Nephron (organoid): Measurements from ENCODE around the gene ZDHHC21.

Source experiments
- H3K27ac Mint-ChIP-seq, 3 experiments: 2 replicates each; pipeline ENCODE4 v1.8.0; 2020; ENCODE audit warnings: mixed read lengths in 3 of 3, mild to moderate bottlenecking in 2 of 3, moderate library complexity in 1 of 3
- H3K27me3 Mint-ChIP-seq: 2 replicates; pipeline ENCODE4 v1.8.0; 2021; ENCODE audit warnings: low read depth, mild to moderate bottlenecking, moderate library complexity, mixed read lengths
- H3K36me3 Mint-ChIP-seq: 2 replicates; pipeline ENCODE4 v1.8.0; 2020; ENCODE audit warnings: low read depth, mixed read lengths
- H3K4me1 Mint-ChIP-seq: 2 replicates; pipeline ENCODE4 v1.8.0; 2020; ENCODE audit warnings: mixed read lengths
- H3K4me3 Mint-ChIP-seq, 3 experiments: 2 replicates each; pipeline ENCODE4 v1.8.0; 2020; ENCODE audit warnings: mild to moderate bottlenecking in 3 of 3, mixed read lengths in 3 of 3, moderate library complexity in 2 of 3
- H3K9me3 Mint-ChIP-seq: 2 replicates; pipeline ENCODE4 v1.8.0; 2020; ENCODE audit warnings: mixed read lengths
- CTCF ChIP-seq, 3 experiments: fragments of 200-600 bp; sonication (generic); IDR thresholded peaks; one replicate each; pipeline ENCODE4 v1.5.0; 2021; ENCODE audit warnings: antibody characterized with exemption in 3 of 3; ENCODE audit not compliant: unreplicated experiment in 3 of 3

Gene ZDHHC21

GRCh38 chr9:14650596-14650995, 42.6 kb downstream of the ZDHHC21 start:
- no peak for TF ChIP-seq CTCF (IDR thresholded peaks at IDR 0.05; ENCODE audit: unreplicated experiment in 3 of 3)
- Mint-ChIP-seq H3K36me3 (peaks cover 32% of the 10 kb centered on the region), H3K27me3 (no peaks in the 10 kb centered on the region), H3K9me3 (peaks cover 21% of the 10 kb centered on the region), H3K4me3 (no peak overlapping the region), H3K4me1 (no peaks in the 10 kb centered on the region), H3K27ac (no peak overlapping the region)

- Mint-ChIP-seq H3K36me3 (peaks cover 8% of the 10 kb centered on the region), H3K27me3 (no peaks in the 10 kb centered on the region), H3K4me3 (no peak overlapping the region), H3K4me1 (no peaks in the 10 kb centered on the region), H3K27ac (no peak overlapping the region), H3K9me3 (no peaks in the 10 kb centered on the region)
- TF ChIP-seq CTCF (IDR thresholded peaks at IDR 0.05; ENCODE audit: unreplicated experiment in 3 of 3): no peak
Measured at GRCh38 chr9:14645648-14646047, 47.6 kb downstream of the ZDHHC21 start.

- H3K4me1 Mint-ChIP-seq: no peaks in the 10 kb centered on the region
- H3K9me3 Mint-ChIP-seq: peaks cover 5% of the 10 kb centered on the region
- H3K27ac Mint-ChIP-seq: no peak overlapping the region
- H3K36me3 Mint-ChIP-seq: peaks cover 9% of the 10 kb centered on the region
- no peaks in the 10 kb centered on the region for H3K27me3 Mint-ChIP-seq
- no peak overlapping the region for H3K4me3 Mint-ChIP-seq
- no peak for TF ChIP-seq CTCF (IDR thresholded peaks at IDR 0.05; ENCODE audit: unreplicated experiment in 3 of 3)
Measured at GRCh38 chr9:14640967-14641366, 52.3 kb downstream of the ZDHHC21 start.

GRCh38 chr9:14640294-14640693, 52.9 kb downstream of the ZDHHC21 start:
- TF ChIP-seq CTCF (IDR thresholded peaks at IDR 0.05; ENCODE audit: unreplicated experiment in 3 of 3): no peak
- Mint-ChIP-seq H3K27ac (no peak overlapping the region), H3K27me3 (no peaks in the 10 kb centered on the region), H3K4me1 (no peaks in the 10 kb centered on the region), H3K36me3 (peaks cover 9% of the 10 kb centered on the region), H3K9me3 (peaks cover 5% of the 10 kb centered on the region), H3K4me3 (no peak overlapping the region)

- no peak overlapping the region for H3K27ac Mint-ChIP-seq
- peaks cover 28% of the 10 kb centered on the region for H3K9me3 Mint-ChIP-seq
- peaks cover 41% of the 10 kb centered on the region for H3K36me3 Mint-ChIP-seq
- H3K27me3 Mint-ChIP-seq: no peaks in the 10 kb centered on the region
- no peak for TF ChIP-seq CTCF (IDR thresholded peaks at IDR 0.05; ENCODE audit: unreplicated experiment in 3 of 3)
- H3K4me1 Mint-ChIP-seq: no peaks in the 10 kb centered on the region
- no peak overlapping the region for H3K4me3 Mint-ChIP-seq
Measured at GRCh38 chr9:14633906-14634565, 59.2 kb downstream of the ZDHHC21 start.

GRCh38 chr9:14633148-14633547, 60.1 kb downstream of the ZDHHC21 start:
- H3K36me3 Mint-ChIP-seq: peaks cover 42% of the 10 kb centered on the region
- no peaks in the 10 kb centered on the region for H3K27me3 Mint-ChIP-seq
- no peaks in the 10 kb centered on the region for H3K4me1 Mint-ChIP-seq
- no peak overlapping the region for H3K27ac Mint-ChIP-seq
- TF ChIP-seq CTCF (IDR thresholded peaks at IDR 0.05; ENCODE audit: unreplicated experiment in 3 of 3): no peak
- H3K4me3 Mint-ChIP-seq: no peak overlapping the region
- peaks cover 29% of the 10 kb centered on the region for H3K9me3 Mint-ChIP-seq
